ENCODE results near the gene DOC2B. TPM values are rescaled to one million over a fixed set of nuclear protein-coding genes. Genes with fewer than 3 reads are reported as not detected.

Gene DOC2B
- total RNA-seq, 2 experiments from 2014 or later: 0.08 to 0.34 TPM

- no peak overlapping the region for H3K27ac ChIP-seq (ENCODE audit: low read depth in 1 of 2, low read length in 2 of 2)
- H3K9me3 Mint-ChIP-seq: no peaks in the 10 kb centered on the region
- no peaks in the 10 kb centered on the region for H3K4me1 ChIP-seq (ENCODE audit: insufficient read depth, low read length)
- H3K36me3 Mint-ChIP-seq (ENCODE audit: low read depth): peaks cover 5% of the 10 kb centered on the region
- no peak overlapping the region for H3K4me3 ChIP-seq (ENCODE audit: low read length)
- intact Hi-C loops (cut with DNase I, micrococcal nuclease): no loop called here
- peaks cover 0 to 5% of the 10 kb centered on the region in 2 experiments for H3K27me3 ChIP-seq (ENCODE audit: control insufficient read depth in 1 of 2, insufficient read depth in 2 of 2, low read length in 2 of 2)
- ATAC-seq (ENCODE audit: poor library complexity) (no peak), DNase-seq (no peak)
- no peaks in the 10 kb centered on the region for H3K9me3 ChIP-seq (ENCODE audit: control insufficient read depth in 1 of 2, insufficient read depth in 1 of 2, low read length in 2 of 2)
- no peaks in the 10 kb centered on the region for H3K36me3 ChIP-seq (ENCODE audit: insufficient read depth, low read length)
- TF ChIP-seq CTCF (IDR thresholded peaks at IDR 0.05): no peak
- POLR2A ChIA-PET: no interaction called here
- H3K27me3 Mint-ChIP-seq: peaks cover 6% of the 10 kb centered on the region
- CTCF ChIA-PET: no interaction called here
- H3K4me1 Mint-ChIP-seq (ENCODE audit: low read depth): no peaks in the 10 kb centered on the region
- H3K27ac Mint-ChIP-seq: no peak overlapping the region
- H3K4me3 Mint-ChIP-seq: no peak overlapping the region
Observed at GRCh38 chr17:214881-215331, 33.5 kb upstream of the DOC2B start.

- ChIA-PET POLR2A (interaction anchor here (0.5 kb wide), 1 partner anchor 697 kb away, joined by 3 read pairs; no protein-coding TSS in a partner anchor), CTCF (no interaction called here)
- H3K9me3 ChIP-seq (ENCODE audit: control insufficient read depth in 1 of 2, insufficient read depth in 1 of 2, low read length in 2 of 2): peaks cover 0 to 5% of the 10 kb centered on the region in 2 experiments
- no peaks in the 10 kb centered on the region for H3K36me3 ChIP-seq (ENCODE audit: insufficient read depth, low read length)
- peaks cover 3% of the 10 kb centered on the region for H3K9me3 Mint-ChIP-seq
- intact Hi-C loops (cut with DNase I, micrococcal nuclease): no loop called here
- no peak for ATAC-seq (ENCODE audit: poor library complexity)
- no peak for DNase-seq
- H3K27me3 ChIP-seq (ENCODE audit: control insufficient read depth in 1 of 2, insufficient read depth in 2 of 2, low read length in 2 of 2): peaks cover 0 to 9% of the 10 kb centered on the region in 2 experiments
- H3K27ac Mint-ChIP-seq: no peak overlapping the region
- no peak overlapping the region for H3K4me3 Mint-ChIP-seq
- no peak overlapping the region for H3K4me3 ChIP-seq (ENCODE audit: low read length)
- no peaks in the 10 kb centered on the region for H3K4me1 Mint-ChIP-seq (ENCODE audit: low read depth)
- H3K27ac ChIP-seq (ENCODE audit: low read depth in 1 of 2, low read length in 2 of 2): no peak overlapping the region
- no peak for TF ChIP-seq CTCF (IDR thresholded peaks at IDR 0.05)
- H3K36me3 Mint-ChIP-seq (ENCODE audit: low read depth): peaks cover 5% of the 10 kb centered on the region
- H3K4me1 ChIP-seq (ENCODE audit: insufficient read depth, low read length): no peaks in the 10 kb centered on the region
- H3K27me3 Mint-ChIP-seq: peaks cover 11% of the 10 kb centered on the region
Observed at GRCh38 chr17:213286-214105, 32.0 kb upstream of the DOC2B start.

- H3K4me3 ChIP-seq (ENCODE audit: low read length): no peak overlapping the region
- DNase-seq: no peak
- ChIA-PET CTCF (no interaction called here), POLR2A (no interaction called here)
- H3K36me3 ChIP-seq (ENCODE audit: insufficient read depth, low read length): no peaks in the 10 kb centered on the region
- H3K9me3 Mint-ChIP-seq: peaks cover 3% of the 10 kb centered on the region
- TF ChIP-seq CTCF (IDR thresholded peaks at IDR 0.05): no peak
- H3K27ac ChIP-seq (ENCODE audit: low read depth in 1 of 2, low read length in 2 of 2): no peak overlapping the region
- H3K27me3 Mint-ChIP-seq: peaks cover 18% of the 10 kb centered on the region
- peaks cover 5% of the 10 kb centered on the region for H3K36me3 Mint-ChIP-seq (ENCODE audit: low read depth)
- H3K27me3 ChIP-seq (ENCODE audit: control insufficient read depth in 1 of 2, insufficient read depth in 2 of 2, low read length in 2 of 2): peaks cover 0 to 9% of the 10 kb centered on the region in 2 experiments
- peaks cover 0 to 22% of the 10 kb centered on the region in 2 experiments for H3K9me3 ChIP-seq (ENCODE audit: control insufficient read depth in 1 of 2, insufficient read depth in 1 of 2, low read length in 2 of 2)
- ATAC-seq (ENCODE audit: poor library complexity): no peak
- intact Hi-C loops (cut with DNase I, micrococcal nuclease): no loop called here
- no peak overlapping the region for H3K4me3 Mint-ChIP-seq
- H3K4me1 ChIP-seq (ENCODE audit: insufficient read depth, low read length): no peaks in the 10 kb centered on the region
- no peak overlapping the region for H3K27ac Mint-ChIP-seq
- no peaks in the 10 kb centered on the region for H3K4me1 Mint-ChIP-seq (ENCODE audit: low read depth)
Observed at GRCh38 chr17:210402-210801, 29.0 kb upstream of the DOC2B start.
